GM18909 (cell line): ENCODE data around the gene SRSF4.
"Not testable (repeated sequence)": the region's sequence is repeated elsewhere in the genome, so short reads cannot be mapped to it uniquely, and the experiment has no call there.

Source experiments
- ATAC-seq: cut with Tn5 transposase; IDR thresholded peaks from one replicate; pipeline ENCODE4 v1.9.1; 2021; ENCODE audit warnings: mild to moderate bottlenecking; ENCODE audit not compliant: unreplicated experiment, poor library complexity

The SRSF4 gene

DNA sequence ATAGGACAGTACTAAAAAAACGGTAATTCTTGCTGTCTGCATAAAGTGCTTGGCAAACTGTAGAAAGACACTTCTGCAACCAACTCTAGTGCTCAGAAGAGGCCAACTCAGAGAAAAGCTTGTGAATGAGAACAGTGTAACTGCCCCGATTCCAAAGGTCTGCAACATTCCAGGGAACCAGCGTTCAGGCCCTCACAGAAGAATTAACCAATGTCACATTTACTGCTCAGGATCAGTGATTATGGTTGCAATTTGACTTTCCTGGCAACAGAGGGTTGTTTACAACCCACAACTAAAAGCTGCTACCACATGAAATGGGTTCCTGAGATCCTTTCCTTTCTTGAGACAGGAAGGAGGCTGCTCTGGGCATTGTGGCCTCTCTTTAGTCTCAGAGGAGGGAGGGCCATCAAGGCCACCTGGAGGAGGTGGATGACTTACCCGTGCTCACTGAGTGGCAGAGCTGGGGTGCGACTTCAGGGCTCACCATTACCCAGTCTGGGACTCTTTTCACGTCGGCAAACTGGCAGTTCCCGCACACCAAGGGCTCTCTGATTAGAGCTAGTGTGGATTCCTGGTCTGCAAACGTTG is 15.3 kb downstream of the SRSF4 start:
- ATAC-seq, result no peak

DNA sequence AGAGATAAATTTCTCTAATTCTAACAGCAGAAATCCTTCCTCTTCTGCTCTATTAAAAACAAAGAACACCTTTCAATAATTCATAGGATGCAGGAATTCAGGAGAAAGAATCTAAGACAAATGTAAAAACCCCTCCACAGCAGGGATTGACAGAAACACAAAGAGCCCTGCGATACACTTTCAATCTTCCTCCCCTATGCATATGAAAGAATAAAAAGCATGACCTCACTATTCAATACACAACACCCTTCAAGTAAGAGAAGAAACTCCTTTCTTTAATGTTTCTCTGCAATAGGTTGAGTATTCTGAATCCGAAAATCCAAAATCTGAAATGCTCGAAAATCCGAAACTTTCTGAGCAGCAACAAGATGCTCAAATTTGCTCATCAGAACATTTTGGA is 17.1 kb downstream of the SRSF4 start:
- ATAC-seq, result no peak

DNA sequence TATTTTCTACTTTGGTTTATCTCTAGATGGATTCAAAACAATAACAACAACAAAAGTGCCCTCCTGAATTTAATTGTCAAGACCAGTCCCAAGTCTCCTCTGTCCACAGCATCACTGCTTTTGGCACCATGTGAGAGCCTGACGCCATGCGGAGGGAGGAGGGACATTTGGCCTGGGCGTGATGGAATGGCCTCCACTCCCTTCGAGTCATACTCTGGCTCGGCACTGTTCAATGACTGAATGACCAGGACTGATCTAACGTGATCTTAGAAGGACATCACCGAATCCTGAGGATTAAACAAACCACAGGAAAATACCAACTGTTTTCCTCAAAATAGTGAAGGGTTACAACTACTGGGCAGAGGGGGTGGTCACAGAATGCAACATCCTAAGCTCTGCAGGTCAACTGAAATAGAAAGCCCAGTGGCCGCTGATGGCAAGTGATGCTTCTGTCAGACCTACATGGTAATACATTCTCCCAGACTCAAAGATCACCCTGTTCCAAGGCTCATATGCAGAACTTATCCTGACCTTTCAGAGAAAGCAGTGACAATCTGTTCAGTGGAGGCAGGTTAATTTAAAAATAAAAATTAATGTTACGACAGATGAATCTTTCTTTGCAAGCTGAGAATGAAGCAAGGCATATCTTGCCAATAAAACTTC is 19.1 kb downstream of the SRSF4 start:
- ATAC-seq, result no peak

- no peak for ATAC-seq
These were observed 19.7 kb downstream of the SRSF4 start for GRCh38 chr1:29162025-29162424.

DNA sequence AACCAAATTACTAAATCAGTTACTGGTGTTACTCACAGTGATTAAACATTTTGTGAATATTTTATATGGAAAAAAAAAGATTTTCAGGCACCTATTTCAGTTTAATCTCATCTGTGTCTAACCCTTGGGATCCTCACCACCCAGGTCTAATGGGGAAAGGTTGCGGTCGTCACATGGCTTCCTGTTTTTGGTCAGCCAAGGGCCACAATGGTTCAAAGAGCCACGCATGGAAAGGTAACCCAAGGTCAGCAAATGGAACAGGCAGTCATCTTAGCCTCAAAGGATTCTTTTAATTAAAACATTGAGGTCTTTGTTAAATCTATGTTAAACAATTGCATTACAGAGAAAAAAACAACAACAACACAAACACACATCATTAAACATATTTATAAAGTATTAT is 21.9 kb downstream of the SRSF4 start:
- ATAC-seq, result no peak

GRCh38 chr1:29157269-29157601 is 24.5 kb downstream of the SRSF4 start:
- ATAC-seq, result no peak

DNA sequence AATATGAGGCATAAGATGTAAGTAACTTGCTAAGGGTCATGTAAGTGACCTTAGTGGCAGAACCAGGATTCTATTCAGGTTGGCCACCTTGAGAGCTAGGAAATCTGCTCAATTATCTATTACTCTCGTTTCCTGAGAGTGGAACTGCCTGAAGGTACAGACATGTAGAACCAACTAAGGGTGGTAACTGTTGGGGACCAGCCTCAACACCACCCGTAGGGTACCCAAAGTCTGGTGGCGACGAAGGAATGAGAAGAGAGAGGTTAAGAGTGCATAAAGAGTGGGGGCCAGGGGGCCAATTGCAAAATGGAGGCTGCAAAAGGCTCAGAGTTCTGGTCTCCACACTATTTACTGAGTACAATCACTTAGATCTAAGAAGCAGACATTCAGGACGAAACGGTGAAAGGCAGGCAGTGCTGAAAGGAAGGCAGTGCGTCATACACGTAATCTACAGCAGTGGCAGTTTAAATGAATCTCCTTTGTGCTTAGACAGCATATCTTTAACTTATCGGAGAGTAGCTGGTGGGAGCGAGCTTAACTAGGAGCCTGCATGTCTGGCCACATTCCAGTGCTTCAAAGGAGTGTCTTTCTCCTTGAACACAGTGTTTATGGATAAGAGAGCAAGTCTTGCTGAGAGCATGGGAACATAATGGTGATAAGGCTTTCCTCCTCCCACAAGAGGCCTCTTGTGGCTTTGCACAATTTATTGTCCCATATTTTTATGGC is 25.0 kb downstream of the SRSF4 start:
- no peak for ATAC-seq

DNA sequence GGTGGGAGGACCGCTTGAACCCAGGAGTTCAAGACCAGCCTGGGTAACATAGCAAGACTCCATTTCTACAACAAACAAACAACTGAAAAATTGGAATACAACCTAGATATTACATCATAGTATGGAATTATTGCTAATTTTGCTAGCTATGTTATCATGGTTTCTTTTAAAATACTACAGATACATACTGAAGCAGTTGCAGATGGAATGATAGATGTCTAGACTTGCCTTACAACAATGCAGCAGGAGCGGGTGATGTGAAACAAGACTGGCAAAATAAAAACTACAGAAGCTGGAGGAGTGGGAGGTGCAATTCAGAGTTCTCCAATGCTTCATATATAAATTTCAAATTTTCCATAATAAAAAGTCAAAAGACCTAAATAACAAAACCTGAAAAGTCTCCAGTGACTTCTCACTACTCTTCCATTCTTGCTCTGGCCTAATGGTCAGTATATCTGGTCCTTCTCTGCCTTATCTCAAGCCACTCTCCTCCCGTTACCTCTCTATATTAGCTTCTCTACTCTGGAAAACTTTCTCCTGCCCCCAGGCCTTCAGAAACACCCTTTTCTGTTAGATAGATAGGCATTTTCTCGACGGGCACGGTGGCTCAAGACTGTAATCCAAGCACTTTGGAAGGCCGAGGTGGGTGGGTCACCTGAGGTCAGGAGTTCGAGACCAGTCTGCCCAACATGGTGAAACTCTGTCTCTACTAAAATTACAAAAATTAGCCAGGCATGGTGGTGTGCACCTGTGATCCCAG is 29.5 kb downstream of the SRSF4 start:
- no peak for ATAC-seq

- not testable (repeated sequence) for ATAC-seq
These were observed 31.4 kb downstream of the SRSF4 start for GRCh38 chr1:29150346-29150745.

DNA sequence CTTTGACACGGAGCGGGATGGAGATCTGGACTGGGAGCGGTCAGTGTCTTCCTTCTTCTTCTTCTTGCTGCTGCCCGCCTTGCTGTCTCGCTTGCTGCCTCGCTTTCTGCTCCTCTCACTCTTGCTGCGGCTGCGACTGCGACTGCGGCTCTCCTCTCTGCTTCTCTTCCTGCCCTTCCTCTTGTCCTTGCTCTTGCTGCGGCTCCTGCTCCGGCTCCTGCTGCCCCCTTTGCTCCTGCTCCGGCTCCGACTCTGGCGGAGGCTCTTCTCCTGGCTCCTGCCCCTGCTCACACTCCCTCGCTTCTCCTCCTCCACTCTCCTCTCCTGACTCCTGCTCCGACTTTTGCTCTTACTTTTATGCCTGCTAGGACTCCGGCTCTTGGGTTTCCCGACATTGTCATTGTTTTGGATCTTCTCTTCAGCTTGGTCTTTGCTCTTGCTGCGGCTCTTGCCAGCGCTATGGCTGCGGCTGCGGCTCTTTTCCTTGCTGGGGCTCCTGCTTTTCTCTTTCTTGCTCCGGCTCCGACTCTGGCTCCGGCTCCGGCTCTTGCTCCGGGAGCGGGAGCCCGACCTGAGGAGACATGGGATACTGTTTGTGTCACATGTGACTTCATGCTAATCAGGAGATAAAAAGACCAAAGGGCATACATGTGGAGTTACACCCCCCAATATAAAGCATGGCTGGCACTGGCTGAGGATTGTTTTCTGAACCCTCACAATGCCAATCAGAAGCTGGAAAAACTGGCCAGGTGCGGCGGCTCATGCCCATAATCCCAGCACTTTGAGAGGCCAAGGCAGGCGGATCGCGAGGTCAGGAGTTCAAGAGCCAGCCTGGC is 32.8 kb downstream of the SRSF4 start:
- no peak for ATAC-seq

DNA sequence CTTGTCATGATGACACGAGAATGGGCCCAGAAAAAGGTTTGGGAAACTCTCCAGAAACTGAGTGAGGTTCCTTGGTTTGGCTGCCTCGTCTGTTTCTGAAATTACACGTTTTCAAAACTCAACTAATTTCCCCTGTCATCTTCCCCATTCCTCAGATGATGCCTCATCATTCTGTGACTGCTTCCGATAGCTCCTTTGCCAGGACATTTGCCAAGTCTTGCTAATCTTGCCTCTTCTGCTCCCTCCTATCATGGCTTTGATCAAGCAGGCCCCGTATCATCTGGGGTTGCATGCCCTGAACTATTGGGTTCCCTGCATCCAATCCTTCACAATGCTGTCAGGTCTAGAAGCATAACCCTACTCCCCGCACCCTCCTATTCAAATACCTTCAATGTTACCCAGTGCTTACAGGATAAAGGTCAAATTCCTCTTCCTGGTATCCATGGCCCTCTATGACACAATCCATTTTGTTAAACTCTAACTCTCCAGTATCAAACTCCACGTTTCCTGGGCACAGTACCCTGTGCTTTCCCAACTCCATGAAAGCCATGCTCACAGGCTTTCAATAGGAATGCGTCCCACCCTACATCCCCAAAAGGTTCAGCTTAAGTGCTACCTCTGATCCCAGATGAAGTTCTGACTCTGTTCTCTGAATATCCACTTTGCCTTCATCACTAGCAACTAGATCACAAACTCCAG is 35.8 kb downstream of the SRSF4 start:
- ATAC-seq, result no peak

- no peak for ATAC-seq
These were observed 37.5 kb downstream of the SRSF4 start for GRCh38 chr1:29144178-29144577.

DNA sequence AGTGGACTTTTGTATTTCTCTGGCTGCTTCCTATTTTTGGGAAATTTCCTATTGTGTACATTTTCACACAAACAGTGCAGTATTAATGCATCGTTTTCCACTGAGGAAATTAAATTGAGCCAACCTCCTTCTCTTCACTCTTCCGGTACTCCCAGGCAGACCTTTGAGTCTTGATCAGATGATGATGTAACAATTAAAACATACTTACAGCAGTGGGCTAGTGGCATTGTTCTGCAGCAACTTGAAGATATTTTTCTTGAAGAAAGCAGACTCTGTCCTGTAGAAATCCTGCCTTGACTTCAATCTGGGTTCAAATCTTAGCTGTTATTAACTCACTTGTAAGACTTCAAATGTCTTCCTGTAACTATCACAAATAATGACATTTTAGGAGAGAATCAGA is 39.0 kb downstream of the SRSF4 start:
- ATAC-seq, result no peak

DNA sequence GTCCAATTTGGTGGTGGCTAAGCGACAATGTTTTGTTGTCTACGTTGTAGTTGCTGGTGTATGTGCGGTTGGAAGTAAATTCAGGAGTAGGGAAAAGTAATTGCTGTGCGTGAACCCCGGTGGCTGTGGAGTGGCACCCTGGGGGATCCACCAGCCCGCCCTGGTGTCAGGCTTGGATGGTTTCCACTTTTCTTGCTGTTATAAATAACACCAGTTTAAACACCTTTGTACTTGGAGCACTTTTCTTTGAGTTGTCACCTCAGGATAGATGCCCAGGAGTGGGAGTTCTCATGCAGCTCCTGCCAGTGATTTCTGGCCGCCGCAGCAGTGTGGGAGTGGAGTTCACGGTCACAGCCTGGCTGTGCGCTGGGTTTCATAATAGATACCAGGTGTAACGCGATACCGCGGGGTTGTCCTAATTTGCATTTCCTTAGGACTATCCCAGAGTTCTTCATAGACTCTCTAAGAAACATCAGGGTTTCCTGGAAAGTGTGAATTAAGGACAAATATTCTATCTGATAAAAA is 45.2 kb downstream of the SRSF4 start:
- no peak for ATAC-seq

DNA sequence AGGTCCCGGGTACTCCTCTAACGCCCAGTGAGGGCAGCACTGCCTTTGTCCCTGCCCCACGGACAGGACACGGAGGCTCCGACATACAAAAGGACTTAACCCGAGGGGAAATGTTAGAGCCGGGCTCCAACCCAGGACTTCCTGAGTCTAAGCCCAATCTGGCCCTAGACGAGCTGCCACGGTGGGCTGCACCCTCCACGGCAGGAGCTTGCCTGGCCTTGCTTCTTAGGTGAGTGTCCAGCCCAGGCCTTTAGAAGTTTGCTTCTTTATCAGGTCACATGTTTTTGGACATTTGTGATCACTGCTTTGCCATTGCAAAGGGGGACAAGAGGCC is 47.0 kb downstream of the SRSF4 start:
- ATAC-seq, result no peak

GRCh38 chr1:29133861-29134694 is 47.6 kb downstream of the SRSF4 start:
- no peak for ATAC-seq

- not testable (repeated sequence) for ATAC-seq
These were observed 50.6 kb downstream of the SRSF4 start for GRCh38 chr1:29131056-29131455.

- no peak for ATAC-seq
These were observed 51.8 kb downstream of the SRSF4 start for GRCh38 chr1:29129916-29130315.

DNA sequence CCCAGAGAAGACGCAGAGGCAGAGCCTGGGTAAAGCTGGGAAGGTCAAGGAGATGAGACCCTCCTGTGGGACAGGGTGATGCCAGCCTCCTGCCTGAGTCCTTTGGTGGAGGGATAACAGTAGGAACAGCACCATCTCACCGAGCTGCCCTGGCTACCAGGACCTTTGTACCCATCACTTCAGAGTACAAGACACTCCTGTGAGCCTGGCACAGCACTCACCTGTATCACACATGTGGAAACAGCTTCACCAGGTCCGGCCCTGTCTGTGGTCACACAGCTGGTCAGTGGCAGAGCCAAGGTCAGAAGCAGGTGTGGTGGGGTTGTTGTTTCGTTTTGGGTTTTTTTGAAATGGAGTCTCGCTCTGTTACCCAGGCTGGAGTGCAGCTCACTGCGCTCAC is 53.0 kb downstream of the SRSF4 start:
- no peak for ATAC-seq
